Measurements from ENCODE around the gene NUP210.

NUP210 gene

DNA sequence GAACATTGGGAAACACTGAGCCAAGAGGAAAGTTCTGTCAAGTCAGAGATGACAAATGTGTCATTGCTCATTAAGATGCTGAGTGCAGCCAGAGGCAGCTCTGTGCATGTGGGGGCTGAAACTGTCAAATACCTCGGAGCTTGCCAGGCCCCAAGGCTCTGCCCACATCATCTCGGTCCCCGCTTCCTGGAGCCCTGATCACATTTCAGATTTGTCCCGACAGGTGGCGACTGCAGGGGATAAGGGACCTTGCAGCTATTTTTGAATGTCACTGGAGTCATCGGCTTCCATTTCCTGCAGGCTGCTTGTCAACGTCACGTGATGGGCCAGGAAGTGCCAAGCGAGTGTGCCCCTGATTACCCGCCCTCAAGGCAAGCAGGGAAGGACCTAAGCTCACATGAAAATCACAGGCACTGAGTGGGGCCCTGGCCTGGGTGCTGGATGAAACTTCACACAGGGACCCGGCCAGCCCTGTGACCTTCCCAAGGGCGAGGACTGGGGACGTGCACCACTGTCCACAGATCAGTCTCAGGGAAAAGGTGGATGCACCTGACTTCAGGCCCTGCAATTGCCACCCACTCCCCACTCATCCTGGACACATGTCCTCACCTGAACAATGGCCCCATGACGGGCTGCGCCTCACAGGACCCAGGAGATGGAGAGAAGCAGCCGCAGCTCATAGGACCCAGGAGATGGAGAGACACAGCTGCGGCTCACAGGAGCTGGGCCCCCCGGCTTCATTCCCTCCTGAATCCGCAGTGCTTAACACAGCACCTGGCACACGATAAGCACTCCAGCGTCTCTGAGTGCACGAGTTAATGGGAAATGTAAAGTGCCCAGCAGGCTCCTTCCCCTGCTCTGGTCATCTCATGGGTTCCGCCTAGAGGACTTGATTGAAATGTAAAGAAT lies 73.4 kb downstream of the NUP210 start:
- no peak for DNase-seq

DNA sequence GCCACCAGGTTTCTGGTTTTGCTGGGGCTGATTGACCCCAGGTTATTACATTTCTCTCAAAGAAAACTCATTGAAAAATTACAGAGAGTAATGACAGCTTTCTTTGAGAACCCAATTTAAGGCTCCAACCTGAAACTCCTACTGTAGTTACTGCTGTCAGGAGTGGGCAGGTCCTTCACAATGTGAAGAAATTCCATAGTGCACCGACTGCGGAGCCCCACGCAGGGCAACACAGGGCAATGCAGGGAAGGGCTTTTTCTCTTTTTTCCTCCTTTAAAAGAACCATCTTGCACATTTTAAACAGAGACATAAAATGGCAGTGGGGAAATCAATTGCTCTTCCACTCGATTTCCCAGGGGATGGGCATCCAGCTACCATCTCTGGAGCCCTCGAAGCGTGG lies 74.3 kb downstream of the NUP210 start:
- DNase-seq, result no peak

DNA sequence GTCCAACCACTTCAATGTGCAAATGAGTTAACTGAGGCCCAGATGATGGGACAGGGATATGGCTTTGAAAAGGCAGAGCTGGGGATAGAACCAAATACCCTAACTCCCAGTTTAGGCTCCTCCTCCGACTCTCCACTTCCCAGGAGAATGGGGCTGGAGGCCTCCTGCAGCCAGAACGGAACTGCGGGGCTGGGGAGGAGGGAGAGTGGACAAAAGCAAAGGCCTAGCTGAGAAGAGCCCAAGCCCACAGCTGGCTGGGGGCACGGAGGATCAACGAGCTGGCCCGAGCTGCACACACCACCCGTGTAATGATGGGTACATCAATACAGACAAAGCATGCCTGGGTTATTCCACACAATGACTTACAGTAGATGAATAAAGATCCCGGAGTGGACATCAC lies 74.8 kb downstream of the NUP210 start:
- DNase-seq, result no peak

DNA sequence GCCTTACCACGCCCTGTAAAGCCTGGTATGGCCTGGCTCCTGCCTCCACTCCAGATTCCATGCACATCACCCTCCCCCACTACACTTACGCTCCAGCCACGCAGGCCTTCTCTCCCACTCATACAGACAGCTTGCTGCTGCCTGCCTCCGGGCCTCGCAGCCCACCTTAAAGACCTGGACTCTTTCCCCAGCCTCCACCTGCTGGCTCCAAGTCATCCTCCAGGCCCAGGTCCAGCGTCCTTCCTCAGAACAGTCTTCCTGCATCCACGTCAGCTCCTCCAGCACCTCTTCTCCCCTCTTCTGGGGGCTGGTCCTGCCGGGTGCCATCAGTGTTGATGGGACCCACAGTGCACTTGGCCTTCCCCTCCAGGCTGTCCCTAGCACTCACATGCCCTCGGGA lies 75.5 kb downstream of the NUP210 start:
- DNase-seq, result no peak

DNA sequence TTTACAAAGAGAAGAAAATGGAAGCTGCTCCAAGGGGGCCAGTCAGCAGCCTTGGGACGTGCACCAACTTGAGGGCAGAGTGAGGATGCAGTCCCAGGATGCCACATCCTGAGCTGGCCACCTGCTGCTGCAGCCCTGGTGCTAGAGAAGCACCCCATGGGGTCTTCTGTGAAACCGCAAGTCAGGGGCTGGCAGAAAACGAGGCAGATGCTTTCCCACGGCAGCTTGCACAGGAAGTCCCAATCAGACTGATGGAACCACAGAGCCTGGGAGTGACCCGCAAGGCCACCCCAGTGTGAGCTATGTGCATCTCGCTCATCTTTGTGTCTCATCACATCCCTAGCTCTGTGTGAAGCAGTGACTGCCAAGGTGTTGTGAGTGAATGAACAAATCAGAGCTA lies 76.5 kb downstream of the NUP210 start:
- no peak for DNase-seq

DNA sequence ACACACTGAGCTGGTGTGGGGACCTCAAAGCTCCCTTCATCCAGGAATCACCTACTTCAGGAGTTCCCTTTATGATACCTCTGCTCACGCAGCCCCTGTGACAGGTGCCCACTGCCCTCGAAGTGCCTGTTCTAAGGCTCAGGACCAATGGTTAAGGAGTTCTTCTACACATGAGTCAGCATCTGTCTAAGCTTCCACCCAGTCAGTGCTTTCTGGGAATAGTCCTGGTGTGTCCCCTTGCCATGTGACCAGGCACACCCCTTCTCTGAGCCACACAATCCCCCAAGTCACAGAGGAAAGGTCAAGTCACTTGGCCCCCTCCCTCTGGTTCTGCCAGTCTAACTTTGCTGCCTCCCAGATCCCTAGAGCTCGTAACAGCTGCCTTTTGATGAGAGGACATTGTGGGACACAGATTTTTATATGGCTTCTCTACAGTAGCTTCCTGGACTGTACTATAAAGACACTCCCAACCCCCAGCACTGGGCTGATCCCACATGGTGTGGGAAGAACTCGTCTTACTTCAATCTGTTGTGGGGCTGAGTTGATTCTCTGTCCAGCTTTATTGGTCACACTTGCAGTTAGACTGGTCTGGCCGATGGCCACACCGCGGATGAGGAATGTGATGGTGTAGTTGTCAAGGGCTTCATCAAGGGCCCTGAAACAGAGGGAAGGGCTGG lies 78.8 kb downstream of the NUP210 start:
- DNase-seq, result no peak

DNA sequence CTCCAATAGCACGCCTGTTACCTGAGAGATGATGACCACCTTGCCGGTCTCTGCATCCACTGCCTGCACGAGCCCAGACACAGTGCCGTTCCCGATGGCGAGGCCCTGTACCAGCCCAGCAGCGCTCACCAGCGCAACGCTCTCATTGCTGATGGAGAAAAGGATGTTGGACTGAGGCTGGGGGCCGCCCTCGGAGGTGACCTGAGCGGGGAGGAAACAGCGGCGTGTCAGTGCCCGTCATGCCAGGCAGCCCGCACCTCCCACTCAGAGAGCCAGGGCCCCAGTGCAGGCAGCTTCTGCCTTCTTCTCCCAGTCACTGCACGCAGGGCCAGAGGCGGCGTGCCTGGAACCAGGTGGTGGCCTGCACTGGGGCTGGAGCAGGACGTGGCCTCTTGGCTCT lies 80.3 kb downstream of the NUP210 start:
- no peak for DNase-seq

DNA sequence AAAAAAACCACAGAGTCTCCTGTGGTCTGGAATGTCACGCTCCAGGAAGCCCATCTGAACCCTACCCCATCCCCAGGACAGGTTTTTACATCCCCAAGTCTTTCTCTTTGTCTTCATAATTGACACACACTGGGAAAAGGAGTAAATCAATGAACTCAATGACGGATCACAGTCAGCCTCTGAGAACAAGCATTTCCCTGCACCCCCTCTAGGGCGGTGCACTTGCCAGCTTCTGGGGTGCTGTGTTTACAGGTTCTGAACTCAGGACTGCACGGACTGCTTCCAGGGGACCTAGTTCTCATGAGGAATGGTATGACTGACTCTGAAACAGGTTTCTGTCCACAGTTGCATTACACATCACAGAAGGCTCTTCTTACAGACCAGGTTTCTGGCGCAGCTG lies 81.1 kb downstream of the NUP210 start:
- no peak for DNase-seq

DNA sequence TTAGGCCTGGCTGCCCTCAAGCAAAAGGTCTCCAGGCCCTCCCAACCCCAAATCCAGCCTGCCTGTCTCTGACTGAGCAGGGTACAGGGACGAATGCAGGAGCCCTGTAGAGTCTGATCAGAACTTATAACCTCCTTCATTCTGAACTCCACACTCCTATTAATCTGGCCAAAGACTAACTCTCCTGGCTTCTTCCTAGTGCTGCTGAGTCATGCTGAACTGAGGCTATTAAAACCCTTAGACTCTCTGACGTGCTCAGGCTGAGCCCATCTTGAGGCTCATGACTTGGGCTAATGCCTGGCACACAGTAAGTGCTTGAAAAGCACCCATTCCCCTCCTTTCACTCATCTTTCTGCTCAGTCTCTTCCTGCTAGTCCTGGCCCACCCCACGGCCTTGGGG lies 81.9 kb downstream of the NUP210 start:
- DNase-seq, result no peak

DNA sequence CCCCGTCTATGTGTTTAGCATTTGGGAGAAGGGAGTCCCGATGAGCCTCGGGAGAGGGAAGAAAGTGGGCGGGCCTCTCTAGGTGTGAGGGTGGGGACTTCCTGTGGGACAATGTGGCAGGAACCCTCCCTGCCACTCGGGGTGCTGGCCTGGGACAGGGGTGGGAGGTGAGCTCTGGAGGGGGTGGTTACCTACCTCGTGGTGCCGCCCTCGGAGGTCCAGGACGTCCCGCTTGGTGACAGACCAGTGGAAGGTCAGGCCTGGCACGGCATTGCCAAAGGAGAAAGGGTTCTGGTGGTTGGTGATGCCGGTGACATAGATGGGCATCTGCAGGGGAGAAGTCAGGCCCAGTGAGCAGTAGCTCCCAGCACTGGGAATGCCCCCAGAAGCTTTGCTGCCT lies 83.5 kb downstream of the NUP210 start:
- no peak for DNase-seq

DNA sequence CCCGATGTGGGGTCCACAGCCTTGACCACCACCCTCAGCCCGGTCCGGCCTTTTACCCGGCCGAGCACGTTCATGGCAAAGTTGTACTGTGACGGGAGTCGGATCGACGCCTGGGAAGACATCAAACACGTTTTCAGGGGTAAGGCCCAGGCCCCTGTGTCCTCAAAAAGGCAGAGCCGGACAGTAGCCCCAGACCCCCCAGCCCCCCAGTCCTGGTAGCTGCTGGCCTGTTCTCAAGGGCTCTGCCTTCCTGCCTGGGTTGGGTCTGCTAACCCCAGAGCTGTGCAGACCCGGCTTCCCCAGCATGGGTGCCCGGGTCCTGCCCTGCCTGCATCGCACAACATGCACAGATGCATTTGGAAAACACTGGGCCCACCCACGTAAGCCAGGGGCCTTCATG lies 84.6 kb downstream of the NUP210 start:
- DNase-seq, result no peak

DNA sequence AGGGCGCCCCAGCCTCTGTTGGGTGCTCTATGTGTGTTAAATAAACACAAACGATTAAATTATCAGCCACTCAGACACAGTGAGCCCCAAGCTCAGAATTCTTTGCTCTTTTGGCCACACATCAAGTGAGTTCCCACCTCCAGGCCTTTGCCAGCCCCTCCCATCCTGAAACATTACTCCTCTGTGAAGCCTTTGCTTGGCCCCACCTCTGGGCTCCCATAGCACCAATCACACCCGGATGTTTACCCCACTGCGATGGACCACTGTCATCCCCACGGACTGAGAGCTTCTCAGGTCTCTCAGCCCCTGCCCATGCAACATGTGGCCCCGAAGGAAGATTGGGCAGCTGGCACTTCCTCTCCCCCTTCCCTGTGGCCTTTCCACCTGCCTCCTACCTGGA lies 85.1 kb downstream of the NUP210 start:
- DNase-seq, result no peak

DNA sequence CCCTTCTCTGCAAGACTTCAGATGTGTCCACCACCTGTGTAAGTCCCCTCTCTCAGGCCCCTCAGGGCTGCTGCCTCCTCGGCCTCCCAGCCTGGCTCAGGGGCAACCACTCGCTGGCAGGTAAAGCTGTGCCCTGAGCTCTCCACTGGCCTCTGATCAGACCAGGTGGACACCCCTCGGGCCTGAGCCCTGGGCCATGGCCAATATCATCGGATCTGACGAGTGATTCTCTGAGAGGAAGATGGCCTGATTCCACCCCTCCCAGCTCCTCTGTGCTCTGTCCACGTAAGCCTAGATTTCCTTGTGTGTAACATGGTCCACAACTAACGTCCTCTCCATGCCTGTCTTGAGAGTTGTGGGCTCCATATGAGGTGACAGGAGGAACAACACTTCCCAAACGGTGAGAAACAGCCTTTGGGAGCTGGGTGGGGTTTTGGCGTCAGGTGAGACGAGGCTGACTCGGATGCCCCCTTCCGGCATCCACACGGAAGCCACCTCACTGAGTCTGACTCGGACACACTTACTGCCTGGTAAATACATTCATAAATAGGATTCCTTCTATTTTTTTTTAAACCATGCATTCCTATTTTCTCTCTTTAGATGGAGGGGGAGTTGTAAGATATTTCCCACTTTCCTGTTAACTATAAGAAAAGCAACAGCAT lies 86.8 kb downstream of the NUP210 start:
- DNase-seq, result no peak

DNA sequence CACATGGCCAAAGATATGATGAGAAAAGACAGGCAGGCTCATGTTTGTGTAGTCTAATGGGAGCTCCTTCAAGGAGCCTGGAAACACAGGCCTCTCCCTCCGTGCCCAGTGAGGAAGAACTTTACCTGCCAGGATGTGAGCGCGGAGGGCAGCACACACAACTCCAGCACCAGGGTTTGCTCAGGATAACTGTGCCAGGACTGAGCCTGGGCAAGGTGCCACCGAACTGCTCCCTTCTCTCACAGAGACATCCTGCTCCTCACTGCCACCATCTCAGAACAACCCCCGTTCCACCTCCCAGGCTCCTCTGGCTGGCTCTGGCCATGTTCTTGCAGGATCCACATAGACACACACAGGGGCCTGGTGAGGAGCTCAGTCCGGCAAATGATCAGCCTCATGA lies 87.4 kb downstream of the NUP210 start:
- DNase-seq, result no peak

DNA sequence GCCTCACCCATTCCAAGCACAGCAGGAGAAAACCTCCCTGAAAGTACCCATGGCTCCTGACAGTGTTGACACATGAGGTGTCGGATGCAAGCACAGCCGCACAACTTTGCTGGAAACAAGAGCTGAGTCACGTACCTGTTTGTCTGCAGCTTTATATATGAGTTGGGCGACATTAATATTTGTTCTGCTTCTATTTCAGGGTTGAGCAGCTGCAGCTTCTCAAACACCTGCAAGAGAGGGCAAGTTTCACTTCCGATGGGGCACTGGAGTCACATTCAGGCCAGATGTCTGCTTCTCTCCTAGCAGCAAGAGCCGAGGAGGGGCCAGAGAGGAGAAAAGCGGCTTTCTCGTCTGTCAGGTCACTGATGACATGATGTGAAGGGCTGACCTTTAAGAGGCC lies 88.0 kb downstream of the NUP210 start:
- DNase-seq, result no peak

DNA sequence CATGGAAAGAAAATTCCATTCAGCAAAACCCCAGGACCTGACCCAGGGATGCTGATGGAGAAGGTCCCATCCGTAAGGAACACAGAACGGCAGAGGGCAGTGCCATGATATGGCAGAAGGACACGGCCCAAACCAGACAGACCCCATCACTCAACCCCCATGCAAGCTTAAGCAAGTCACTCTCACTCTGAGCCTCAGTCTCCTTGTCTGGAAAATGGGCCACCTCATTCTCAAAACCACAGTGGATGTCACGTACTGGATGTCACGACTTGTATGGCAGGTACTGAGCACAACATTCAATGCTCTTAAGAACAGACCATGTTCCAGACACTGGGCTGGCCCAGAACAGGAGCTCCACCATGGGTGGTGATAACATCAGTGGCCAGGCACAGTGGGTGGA lies 90.4 kb downstream of the NUP210 start:
- DNase-seq, result no peak

DNA sequence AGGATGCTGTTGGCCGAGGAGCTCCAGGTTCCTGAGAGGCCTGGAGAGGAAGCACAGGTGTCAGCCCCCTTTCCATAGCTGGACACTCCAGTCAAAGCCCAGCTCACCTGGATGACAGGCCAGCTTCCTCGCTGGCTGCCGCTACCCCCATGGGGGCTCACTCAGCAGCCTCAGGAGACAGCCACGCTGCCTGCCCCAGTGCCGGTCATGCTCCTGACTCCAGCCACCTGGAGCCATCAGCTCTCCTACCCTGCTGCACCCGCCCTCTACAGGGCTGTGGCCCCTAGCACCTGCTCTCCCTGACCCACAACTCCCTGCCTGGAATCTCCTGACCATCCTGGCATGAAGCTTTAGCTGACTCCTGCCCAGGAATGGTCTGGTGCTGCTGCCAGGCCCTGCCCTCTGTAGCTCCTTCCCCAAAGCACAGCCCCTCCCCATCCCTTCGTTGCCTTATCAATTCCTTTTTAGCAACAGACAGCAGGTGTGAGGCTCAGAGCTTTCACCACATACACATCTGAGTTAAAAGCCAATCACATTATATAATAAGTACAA lies 94.2 kb downstream of the NUP210 start:
- no peak for DNase-seq

DNA sequence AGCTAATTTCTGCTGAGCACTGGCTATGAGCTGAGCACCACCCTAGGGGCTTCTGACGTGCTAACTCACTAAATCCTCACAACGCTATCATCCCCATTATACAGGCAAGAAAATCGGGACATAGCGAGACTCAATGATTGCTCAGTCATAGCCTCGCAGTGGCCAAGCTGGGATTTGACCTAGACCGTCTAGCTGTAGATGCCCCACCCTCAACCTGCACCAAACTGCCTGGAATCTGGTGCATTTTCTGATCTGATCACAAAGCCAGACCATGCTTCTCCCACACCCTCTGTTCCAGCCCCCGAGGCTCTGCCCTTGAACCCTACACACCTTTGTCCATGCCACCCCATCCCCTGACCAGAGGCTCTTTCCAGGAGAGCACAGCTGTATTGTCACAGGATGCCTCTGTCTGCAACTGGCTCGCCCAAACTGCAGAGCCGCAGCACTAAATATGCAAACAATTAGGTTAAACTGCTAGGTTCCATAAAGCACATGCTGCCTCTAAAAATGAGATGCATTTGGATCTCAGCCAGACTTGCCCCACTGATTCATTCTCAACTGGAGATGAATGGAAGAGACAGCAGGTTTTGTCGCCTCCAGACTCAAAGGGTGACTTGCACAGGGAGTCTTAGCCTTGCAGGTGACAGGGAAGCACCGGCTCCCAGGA lies 95.2 kb downstream of the NUP210 start:
- DNase-seq, result no peak

DNA sequence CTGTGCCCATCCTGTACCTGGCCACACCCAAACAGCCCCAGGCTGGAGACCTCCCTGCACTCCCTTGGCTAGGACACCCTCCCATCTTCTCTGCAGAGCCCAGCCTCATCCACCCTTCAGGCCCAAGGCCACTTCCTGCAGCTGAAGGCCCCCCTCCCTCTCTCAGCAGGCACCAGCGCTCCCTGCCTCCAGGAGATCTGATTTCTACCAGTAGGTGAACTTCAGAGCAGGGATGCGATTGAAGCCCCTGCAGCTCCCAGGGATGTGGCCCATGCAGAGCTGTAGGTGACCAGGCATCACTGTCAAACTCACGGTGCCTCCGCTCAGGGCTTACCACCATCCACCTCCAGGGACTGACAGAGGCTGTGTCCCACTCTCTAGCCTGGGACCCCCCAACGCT lies 96.3 kb downstream of the NUP210 start:
- no peak for DNase-seq

DNA sequence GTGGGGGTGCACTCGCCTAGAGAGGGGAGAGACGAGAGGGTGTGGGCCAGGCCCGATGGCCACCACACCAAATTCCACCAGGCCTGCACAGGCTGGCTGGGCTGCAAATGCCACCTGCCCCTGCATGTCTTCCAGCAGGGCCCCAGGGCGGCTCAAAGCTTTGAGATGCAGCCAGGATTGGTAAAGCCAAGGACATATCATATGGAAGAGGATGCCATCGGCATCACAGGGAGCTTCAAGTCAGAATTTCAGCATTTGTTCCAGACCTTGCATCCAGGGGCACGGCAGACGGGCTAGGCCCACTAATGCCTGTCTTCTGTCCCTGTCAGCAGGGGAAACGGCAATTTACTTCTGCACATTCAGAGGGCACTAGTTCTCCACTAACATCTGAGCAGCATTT lies 97.8 kb downstream of the NUP210 start:
- DNase-seq, result no peak

DNA sequence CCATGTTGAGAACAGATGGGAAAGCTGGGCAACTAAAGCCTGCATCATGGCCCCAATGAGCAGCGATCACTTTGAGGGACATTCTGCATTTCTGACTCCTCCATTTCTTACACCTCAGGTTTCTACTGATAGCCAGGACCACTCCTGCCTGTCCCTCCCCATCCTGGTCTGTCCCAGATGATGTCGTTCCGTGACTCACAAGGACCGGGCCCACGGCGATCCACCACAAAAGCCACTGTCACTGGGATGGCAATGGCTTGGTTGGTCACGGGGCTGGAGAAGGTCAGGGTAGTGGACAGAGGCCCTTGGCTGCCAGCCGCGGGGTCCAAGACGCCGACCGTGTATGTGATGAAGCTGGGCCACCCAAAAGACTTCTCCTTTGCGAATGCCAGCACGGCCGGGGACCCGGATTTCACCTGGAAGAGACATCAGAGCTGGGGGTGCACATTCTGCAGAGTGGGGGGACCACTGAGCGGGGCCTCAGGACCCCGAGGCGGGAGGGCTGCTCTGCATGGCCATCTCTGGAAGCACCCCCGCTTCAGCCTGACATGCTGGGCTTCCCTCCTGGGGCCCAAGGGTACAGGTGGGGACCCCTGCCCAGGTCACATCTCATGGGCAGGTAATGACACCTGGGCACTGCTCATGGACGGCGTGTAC lies 100.4 kb downstream of the NUP210 start:
- no peak for DNase-seq

DNA sequence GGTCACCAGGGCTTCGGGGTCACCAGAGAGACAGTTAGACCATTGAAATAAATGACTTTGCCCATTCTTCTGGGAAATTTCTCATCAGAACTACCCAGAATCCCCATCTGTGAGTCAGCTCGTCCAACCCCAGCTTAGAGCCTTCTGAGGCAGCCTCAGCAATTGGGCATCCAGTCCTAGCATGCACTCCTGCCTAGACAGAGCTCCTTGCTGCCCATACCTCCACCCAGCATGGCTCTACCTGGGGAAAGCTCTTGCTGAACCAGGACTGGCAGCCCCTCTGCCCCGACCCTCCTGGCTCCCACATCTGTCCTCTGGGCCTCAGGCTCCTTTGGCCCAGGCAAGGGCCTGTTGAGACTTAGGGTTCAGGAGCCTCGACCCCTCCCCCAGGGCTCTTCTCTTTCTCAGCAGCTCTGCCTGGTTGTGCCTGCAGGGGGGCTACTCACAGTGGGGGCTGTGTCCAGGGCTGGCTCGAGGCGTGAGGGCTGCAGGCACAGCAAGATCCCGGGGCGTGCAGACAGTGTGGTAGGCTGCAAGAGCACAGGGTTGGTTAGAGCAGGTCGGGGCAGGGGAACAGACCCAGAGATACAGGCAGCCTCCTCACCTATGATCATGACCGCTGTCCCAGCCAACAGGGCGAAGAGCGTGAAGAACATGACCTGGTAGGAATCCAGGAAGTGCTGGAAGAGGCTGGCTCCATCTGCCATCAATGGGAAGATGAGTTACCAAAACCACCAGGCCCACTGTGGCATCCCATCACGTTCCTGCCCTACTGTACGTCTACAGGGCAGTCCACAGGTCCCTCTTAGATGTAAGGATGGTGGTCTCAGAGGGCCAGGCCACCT lies 101.3 kb downstream of the NUP210 start:
- no peak for DNase-seq
